Mucosa of gallbladder (tissue), 1 donor: ENCODE data around the gene AHNAK. TPM values are rescaled to one million over a fixed set of nuclear protein-coding genes. Genes with fewer than 3 reads are reported as not detected.

Experiments
- DNase-seq: peaks from one replicate; pipeline ENCODE4 v3.0.0-alpha.2; 2020; ENCODE audit warnings: low spot score
- total RNA-seq: library from RNA; stranded (reverse); gene quantifications from one replicate; pipeline ENCODE4 v1.2.1, GENCODE V29; 2021
- donor health status: DM: no; HTN: no; CAD: no.

AHNAK gene
- total RNA-seq, 1 donor from 2014 or later = 549 TPM

- no peak for DNase-seq
Measured at GRCh38 chr11:62435846-62436660, 110.6 kb downstream of the AHNAK start.

- no peak for DNase-seq
Measured at GRCh38 chr11:62433904-62434276, 112.7 kb downstream of the AHNAK start.

- DNase-seq = no peak
Measured at GRCh38 chr11:62433141-62433903, 113.3 kb downstream of the AHNAK start.

- peak; percentile 65 for DNase-seq
Measured at GRCh38 chr11:62432695-62433094, 113.9 kb downstream of the AHNAK start.

GRCh38 chr11:62431171-62431901, 115.3 kb downstream of the AHNAK start:
- DNase-seq = no peak

- DNase-seq = no peak
Measured at GRCh38 chr11:62430425-62430824, 116.2 kb downstream of the AHNAK start.

- no peak for DNase-seq
Measured at GRCh38 chr11:62428871-62429560, 117.6 kb downstream of the AHNAK start.

- DNase-seq = no peak
Measured at GRCh38 chr11:62427630-62428233, 118.9 kb downstream of the AHNAK start.

GRCh38 chr11:62423012-62423411, 123.6 kb downstream of the AHNAK start:
- no peak for DNase-seq

- DNase-seq = no peak
Measured at GRCh38 chr11:62421996-62422395, 124.6 kb downstream of the AHNAK start.

- DNase-seq = no peak
Measured at GRCh38 chr11:62420882-62421281, 125.7 kb downstream of the AHNAK start.

GRCh38 chr11:62419943-62420342, 126.7 kb downstream of the AHNAK start:
- no peak for DNase-seq

- DNase-seq = no peak
Measured at GRCh38 chr11:62419314-62419929, 127.2 kb downstream of the AHNAK start.

- DNase-seq = no peak
Measured at GRCh38 chr11:62418733-62419132, 127.9 kb downstream of the AHNAK start, which contains the start of gene SCGB1A1. SCGB1A1 (plus strand) TSS chr11:62419033; CDS start chr11:62419096, 63 bp downstream.

GRCh38 chr11:62418136-62418535, 128.5 kb downstream of the AHNAK start:
- DNase-seq = no peak

- DNase-seq = no peak
Measured at GRCh38 chr11:62416596-62416995, 130.0 kb downstream of the AHNAK start.

- no peak for DNase-seq
Measured at GRCh38 chr11:62413060-62413696, 133.4 kb downstream of the AHNAK start.

GRCh38 chr11:62411524-62411923, 135.1 kb downstream of the AHNAK start:
- no peak for DNase-seq

GRCh38 chr11:62410972-62411371, 135.6 kb downstream of the AHNAK start:
- no peak for DNase-seq

- no peak for DNase-seq
Measured at GRCh38 chr11:62409831-62410230, 136.8 kb downstream of the AHNAK start.
